Ammon's horn (tissue), 1 donor: Measurements from ENCODE around the gene ADSS1.

Experiments used
- DNase-seq: peaks from one replicate; pipeline ENCODE4 v3.0.0-alpha.2; 2016; ENCODE audit warnings: low spot score

ADSS1 gene

DNA sequence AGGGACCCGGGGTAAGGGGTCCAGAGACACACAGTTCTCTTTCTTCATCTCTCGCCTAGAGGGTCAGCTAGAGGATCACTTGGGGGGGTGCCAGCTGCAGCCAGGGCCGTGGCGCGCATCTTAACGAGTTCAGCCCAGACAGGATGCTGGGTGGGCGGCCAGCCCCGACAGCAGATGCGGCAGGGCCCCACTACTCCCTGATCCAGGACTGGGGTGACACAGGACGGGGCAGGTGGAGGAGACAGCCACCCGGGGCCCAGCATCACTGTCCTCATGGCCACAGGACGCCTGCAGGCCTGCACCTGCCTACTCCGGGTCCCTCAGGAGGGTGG is 58.7 kb downstream of the ADSS1 start:
- DNase-seq = no peak

DNA sequence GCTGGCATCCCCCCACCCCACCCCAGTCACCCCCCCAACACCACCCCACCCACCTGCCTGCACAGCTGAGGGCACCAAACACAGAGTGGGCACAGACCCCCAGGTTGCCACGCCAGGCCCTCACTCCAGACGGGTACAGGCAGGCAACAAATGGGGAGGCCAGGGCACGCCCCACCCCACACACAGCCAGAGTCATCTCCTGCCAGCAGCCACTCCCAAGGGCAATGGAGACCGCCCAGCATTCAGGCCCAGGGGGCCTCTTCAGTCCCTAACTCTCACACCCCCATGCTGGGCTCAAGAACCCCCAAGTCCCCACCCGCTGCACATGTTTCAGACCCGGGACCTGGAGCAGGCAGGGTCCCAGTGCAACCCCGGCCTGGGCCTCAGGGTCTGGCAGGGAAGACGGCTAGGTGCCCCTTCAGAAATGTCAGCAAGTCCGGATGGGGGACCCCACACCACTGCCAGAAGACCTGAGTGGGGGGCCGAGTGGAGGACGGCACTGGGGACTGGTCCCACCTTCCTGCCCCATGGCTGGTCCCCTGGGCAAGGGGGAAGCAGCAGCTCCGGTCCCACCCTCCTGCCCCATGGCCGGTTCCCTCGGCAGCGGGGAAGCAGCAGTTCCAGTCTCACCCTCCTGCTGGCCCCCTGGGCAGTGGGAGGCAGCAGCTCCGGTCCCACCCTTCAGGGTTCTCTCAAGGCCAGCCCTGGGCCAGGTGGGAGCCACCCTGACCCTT is 59.6 kb downstream of the ADSS1 start:
- no peak for DNase-seq

GRCh38 chr14:104784218-104784568 is 60.2 kb downstream of the ADSS1 start:
- no peak for DNase-seq

- no peak for DNase-seq
Observed at GRCh38 chr14:104784846-104785707, 61.0 kb downstream of the ADSS1 start.

DNA sequence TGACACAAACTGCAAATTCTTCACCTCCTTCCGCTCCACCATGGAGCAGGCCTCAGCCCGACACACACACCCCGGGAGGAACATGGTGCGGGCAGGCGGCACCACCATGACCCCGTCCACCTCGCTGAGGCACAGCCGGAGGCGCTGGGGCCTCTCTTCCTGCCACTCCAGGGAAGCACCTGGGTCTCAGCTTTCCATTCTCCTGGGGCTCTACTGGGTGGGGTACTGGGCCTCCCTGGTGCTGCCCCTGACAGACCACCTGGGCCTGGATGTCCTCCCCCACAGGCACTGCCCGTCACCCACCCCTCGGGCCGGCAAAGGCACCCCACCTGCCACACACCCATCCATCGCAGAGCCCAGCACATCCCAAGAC is 61.7 kb downstream of the ADSS1 start:
- DNase-seq = no peak

- no peak for DNase-seq
Observed at GRCh38 chr14:104786091-104786586, 62.1 kb downstream of the ADSS1 start.

- no peak for DNase-seq
Observed at GRCh38 chr14:104786726-104787675, 63.0 kb downstream of the ADSS1 start.

DNA sequence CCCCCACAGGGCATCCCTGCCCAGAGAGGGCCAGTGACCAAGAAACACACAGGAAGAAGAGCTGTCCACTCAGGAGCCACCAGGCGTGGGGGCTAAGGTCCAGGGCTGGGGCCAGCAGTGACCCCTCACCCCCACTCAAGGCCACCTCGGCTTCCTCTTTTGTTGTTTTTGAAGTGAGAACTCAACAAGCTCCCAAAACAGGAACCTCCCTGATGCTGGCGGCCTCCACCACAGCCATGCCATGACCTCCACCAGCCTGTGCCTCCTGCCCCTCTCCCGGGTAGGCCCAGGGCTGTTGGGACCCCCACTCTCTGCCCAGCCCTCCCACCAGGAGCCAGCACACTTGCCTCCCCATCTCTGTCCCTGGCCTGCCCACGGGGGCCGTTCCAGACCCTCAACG is 63.7 kb downstream of the ADSS1 start:
- DNase-seq = no peak

DNA sequence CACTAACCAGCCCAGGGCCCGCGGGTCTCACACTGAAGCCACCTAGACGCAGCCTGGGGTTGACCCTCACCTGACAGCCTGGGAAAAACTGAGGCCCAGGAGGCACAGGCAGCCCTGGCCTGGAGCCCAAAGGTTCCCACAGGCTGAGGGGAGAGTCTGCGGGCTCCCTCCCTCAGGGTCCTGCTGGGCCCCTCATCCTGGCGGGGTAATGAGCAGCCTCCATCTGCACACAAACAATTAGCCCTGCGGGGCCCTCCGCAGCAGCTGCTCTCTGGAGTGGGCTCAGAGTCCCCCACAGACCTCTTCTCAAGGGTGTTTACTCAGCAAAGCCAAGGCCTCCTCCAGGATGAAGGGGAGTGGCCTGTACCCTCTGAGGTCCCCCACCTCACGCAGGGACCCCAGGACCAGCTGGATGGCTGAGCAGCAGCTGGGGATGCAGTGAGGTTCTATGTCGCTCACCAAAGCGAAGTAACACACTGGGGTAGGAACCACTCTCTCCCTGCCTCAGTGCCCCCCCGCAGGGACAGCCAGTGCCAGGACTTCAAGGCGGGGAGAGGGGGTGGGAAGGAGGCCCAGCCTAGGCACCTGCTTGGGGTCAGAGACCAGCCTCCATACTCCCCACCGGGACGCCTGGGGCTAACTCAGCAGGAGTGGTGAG is 64.3 kb downstream of the ADSS1 start:
- no peak for DNase-seq

- no peak for DNase-seq
Observed at GRCh38 chr14:104788873-104789663, 65.0 kb downstream of the ADSS1 start.

DNA sequence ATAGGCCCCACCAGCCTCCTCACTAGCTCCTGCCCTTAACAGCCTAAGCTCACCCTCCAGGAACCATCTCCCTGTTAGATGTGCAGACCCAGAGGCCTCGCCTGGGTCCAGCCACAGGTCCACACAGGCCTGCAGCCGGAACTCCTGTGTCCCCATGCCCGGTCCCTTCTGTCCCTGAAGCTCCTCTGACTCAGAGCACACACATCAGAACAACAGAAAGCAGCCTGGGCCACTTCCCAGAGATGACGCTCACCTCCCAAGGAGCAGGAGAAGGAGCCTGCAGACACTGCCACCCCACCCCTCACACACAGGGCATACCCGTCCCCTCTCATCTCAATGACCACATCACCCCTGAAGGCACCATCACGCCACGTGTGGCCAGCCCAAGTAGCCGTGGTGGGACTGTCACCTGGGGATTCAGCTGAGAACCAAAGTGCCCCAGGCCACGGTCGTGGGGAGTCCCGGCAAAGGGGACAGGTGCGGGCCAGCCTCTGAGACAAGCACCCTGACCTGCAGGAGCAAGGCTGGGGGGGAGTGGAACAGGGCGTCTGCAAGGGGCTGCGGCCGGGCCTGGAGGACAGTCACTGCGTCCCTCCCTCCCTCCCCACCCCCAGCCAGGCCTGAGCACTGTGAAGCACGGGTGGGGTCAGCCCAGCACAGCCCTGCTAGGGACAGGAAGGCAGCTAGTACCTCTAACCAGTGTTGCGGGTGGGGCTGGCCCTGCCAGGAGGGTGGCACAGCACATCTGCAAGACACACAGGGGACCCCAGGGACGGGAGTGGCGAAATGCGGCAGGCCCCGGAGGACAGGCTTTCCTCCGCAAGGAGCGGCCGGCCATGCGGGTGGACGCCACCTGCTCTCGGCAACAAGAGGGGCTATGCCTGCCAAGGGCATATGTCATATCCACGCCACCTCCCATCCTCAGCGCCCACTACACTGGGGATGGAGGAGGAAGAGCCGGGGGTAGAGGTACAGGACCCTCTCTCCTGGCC is 66.0 kb downstream of the ADSS1 start:
- no peak for DNase-seq

- no peak for DNase-seq
Observed at GRCh38 chr14:104791425-104791824, 67.4 kb downstream of the ADSS1 start.

- DNase-seq = no peak
Observed at GRCh38 chr14:104792101-104792884, 68.3 kb downstream of the ADSS1 start.

- DNase-seq = no peak
Observed at GRCh38 chr14:104792945-104793702, 69.1 kb downstream of the ADSS1 start.

DNA sequence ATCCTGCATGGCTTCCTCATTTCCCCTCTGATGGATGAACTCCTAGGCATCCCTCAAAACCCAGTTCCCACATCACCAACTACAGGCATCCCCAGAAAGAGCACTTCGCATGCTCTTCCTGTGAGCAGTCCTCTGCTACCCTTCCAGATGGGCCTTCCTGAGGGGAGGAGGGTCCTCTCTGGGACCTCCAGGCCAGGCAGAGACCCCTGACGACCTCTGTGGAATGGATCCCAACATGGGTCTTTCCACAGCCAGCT is 69.6 kb downstream of the ADSS1 start:
- DNase-seq = no peak

DNA sequence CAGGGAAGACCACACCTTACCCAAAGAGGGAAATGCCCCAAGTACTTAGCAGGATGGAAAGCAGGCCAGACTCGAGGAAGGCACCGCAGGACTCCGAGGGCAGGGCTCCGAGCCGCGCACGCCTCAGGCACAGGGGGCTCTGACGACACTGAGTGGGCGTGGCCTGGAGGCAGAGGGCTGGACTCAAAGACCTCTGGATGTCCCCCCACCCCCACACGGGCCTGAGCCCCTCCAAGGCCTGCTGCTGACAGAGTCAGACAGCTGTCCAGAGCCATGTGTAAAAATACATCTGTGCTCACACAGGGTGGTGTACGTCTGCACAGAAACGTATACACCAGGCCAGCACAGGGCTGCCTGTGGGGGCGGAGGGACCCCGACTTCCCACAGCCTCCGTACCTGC is 70.1 kb downstream of the ADSS1 start:
- no peak for DNase-seq

DNA sequence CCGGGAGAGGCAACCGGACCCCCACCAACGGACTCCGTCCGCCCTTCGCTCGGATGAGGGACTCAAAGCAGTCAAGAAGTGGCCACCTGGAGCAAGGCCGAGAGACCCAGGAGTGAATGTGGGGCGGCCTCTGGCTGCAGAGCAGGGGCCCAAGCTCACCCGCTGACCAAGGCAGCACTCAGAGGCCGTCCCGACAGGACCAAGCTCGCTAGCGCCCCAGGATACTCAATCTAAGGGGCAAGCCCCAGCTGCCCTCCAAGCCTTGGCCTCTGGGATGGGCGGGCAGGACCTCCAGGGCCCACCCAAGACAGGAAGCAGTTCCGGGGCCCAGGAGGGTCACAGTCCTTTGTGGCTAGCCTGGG is 70.6 kb downstream of the ADSS1 start:
- DNase-seq = no peak

DNA sequence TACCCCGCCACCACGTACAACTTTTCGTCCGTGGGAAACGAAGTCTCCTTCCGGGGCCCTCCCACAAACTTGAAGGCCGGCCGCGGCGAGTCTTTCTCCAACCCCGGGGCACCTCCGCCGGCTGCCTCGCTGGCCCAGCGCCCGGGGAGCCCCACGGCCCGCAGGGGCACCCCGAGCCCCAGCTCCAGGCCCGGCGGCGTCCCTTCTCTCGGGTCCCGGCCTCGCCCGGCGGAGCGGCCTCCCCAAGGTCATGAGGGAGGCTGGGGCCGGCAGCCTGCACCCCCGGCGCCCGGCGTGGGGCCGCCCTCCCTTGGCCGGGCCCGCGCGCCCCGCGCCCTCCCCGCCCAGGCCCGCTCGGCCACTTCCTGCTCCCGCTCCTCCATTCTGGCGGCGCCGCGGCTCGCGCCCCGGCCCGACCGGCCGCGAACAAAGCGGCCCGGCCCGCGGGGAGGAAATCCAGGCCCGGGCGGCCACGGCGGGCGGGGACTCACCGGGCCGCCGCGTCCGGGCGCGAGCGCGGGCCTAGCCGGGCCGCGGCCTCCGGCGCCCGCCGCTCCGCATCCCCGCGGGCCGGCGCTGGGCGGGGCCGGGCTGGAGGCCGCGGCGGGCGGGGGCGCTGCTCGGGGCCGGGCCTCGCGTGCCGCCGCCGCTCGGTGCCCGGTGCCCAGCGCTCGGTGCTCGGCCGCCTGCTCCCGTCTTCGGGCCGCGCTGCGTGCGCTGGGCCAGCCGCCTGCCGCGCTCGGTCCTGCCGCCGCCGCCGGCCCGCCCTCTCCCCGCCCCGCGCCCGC is 71.2 kb downstream of the ADSS1 start, which contains the start of gene AKT1:
Gene AKT1, minus strand, starts transcription at position 756 of the 788 bp plus-strand sequence. CDS start 3,105 bp downstream, outside the sequence.
- no peak for DNase-seq
